Islet precursor cell (in vitro differentiated cells): ENCODE results near the gene ARRB2.

Source experiments
- DNase-seq: peaks from one replicate; pipeline ENCODE4 v3.0.0-alpha.2; 2018

The ARRB2 gene

GRCh38 chr17:4733073-4733531 is 22.7 kb downstream of the ARRB2 start:
- no peak for DNase-seq

DNA sequence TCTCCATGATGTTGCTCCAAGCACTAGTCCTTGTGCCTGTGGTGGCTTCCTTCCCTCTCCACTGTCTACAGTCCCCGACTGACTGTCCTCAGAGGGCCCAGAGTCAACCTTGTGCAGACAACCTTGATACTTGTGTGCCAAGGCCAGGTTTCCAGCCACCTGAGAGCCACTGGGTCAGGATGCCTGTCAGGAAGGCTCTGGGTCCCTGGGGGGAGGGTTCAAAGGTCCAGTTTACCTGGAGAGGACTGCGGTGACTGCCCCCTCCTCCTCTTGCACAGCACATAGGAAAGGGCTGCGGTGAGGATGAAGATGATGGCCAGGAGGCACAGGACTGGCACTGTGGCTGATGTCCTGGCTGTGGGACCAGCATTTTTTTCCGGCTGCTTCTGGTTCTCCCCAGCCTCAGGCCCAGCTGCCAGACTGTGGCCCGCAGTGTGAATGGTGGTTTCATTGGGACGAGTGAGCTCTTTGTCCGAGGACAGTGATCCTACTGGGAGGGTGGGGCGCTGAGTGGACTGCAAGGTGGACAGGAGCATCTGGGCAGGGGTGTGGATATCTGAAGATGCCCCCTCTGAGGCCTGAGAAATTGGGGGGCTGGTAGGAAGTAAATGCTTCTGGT is 24.5 kb downstream of the ARRB2 start:
- DNase-seq = no peak

DNA sequence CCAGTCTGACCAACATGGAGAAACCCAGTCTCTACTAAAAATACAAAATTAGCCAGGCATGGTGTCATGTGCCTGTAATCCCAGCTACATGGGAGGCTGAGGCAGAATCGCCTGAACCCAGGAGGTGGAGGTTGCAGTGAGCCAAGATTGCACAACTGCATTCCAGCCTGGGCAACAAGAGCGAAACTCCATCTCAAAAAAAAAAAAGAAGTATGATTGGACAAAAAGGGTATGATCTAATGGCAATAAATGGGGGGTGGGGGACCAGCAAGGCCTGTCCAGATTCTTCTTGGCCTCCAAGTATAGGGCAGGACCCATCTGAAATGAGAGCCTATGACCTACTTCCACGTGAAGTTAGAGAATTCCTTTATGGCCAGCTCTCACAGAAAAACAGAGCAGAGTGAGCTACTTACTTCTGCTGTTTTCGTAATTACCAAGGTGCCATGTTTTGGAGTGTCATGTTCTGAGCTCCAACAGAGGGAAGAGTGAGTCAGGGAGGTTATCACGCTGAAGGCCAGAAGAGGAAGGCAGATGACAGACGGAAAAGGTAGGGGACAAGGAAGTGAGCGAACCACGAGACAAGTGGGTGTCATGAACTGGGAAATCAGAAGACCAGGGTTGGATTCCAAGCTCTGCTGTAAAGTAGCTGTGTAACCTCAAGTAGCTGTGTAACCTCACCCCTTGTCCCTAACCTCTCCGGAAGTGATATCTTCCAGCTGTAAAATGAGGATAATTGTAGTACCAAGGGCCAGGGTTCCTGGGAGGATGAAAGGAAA is 25.6 kb downstream of the ARRB2 start:
- DNase-seq = no peak

DNA sequence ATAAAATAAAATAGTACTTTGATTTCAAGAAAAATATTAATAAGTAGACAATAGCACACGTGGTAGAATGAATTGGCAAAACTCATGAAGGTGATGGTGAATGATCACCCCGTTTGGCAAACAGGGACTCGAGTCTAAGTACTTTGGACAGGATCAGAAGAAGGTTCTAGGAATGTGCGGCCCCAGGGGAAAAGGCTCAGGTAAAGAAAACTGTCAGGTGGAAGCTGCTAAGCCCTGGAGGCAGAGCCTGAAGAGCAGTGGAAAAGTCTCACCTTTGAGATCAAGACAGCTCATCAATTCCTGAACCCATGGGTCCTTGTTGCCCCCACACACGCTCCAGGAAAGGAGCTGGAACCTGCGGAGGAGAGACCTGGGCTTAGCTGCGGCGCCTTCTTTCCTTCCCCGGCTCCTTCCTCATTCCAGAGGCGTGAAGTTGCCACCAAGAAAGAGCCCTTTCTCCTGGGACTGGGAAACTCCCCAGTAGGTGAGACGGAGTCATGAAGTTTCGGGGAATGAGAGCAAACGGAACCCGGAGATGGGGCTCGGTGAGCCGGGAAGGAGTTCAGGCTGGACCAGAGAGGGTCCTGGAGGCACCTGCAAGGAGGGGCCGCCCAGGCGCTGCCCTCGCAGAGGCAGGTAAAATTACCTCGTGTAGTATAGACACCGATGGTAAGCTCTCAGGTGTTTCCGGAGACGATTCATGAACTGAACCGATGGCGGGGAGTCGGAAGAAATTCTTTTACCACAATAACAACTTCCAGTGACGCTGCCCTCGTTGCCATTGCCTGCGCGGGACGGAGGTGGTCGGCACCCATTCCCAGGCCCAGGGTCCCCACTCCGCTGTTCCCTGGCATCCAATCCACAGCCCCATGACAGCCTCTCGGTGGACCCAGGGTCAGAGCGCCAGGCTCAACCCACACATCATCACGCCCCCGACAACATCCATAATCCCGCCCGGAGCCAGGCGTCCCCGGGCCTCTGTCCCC is 28.0 kb downstream of the ARRB2 start:
- DNase-seq = peak; percentile 60

DNA sequence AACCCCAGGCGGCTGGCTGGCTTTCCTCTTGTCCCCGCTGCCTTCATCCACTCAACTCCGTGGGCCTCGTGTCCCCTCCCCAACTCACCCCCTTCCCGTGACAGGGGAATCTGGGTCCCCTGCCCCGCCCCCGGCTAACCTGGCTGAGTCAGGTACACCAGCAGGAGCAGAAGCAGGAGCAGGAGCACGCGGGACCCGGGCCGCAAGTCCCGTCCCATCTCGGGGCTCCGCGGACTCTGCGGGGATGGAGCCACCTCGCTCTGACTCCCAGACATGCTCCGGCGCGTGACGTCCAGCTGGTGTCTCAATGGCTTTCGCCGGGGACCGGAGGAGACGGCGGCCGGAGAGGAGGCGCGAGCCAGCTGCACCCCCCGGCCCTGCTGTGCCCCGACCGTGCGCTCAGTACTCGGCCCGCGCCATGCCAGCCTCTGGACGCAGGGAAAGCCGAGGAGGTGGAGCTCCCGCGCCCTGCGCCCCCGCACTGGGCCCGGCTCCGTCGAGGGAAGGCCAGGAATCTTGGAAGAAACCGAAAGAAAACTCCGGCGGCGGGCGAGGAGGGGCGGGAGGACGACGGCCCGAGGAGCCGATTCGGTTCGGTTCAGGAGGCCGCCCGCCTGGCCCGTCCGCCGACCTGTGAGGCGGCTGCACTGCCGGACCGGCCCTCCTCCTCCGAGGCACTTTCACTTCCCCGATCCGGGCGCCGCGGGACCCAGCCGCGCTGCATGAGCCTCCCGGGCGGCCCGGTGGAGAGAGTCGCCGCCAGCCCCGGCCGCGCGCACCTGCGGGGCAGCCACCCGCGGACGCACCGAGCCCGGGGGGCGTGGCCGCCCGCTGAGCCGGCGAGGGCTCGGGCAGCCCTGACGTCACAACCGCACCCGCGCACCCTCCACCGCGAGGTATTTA is 28.9 kb downstream of the ARRB2 start, which contains the start of the genes CXCL16 and ZMYND15:
CXCL16 (minus strand) TSS at position 807 of the 903 bp plus-strand sequence; CDS start at position 218, 589 bp downstream.
ZMYND15 (plus strand) TSS at position 712 of the 903 bp plus-strand sequence. CDS start 716 bp downstream, outside the sequence.
- DNase-seq = peak; percentile 66

GRCh38 chr17:4740025-4740351 is 29.6 kb downstream of the ARRB2 start:
- no peak for DNase-seq

DNA sequence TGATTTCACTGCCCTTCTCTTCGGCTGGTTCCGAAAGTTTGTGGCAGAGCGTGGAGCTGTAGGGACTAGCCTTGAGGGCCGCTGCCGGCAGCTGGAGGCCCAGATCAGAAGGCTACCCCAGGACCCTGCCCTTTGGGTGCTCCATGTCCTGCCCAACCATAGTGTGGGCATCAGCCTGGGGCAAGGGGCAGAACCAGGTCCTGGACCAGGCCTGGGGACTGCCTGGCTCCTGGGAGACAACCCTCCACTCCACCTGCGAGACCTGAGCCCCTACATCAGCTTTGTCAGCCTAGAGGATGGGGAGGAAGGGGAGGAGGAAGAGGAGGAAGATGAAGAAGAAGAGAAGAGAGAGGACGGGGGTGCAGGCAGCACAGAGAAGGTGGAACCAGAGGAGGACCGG is 30.2 kb downstream of the ARRB2 start:
- no peak for DNase-seq

GRCh38 chr17:4741544-4741943 is 31.1 kb downstream of the ARRB2 start:
- no peak for DNase-seq

DNA sequence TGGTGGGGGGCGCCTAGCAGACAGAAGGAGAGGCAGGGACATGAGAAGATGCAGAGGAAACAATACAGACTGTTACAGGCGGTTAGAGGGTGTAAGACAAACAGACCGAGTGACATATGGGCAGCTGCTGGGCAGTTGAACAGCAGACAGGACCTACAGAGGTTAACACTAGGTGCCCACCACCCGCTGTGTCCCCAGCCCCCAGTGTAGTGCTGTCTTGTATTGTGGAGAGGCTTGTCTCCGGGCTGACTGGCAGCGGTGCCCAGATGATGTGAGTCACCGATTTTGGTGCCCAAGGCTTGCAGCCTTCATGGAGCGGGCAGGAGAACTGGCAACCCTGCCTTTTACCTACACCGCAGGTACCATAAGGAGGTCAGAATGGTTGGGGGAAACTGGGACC is 31.7 kb downstream of the ARRB2 start:
- no peak for DNase-seq

DNA sequence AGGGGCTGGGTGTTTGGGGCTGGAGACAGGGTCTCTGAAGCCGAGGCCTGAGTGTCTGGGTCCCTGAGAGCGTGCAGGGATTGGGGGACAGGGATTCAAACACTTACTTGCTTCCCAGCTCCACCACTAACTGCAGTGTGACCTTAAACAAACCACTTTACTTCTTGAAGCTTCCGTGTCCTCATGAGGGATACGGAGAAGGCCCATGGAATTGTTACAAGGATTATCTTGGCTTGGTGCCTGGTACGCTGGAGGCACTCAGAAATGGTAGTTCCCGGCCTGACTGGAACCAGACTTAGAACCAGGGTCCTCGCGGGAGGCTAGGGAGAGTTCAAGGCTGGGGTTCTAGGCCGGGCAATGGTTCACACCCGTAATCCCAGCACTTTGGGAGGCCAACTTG is 32.2 kb downstream of the ARRB2 start:
- no peak for DNase-seq

DNA sequence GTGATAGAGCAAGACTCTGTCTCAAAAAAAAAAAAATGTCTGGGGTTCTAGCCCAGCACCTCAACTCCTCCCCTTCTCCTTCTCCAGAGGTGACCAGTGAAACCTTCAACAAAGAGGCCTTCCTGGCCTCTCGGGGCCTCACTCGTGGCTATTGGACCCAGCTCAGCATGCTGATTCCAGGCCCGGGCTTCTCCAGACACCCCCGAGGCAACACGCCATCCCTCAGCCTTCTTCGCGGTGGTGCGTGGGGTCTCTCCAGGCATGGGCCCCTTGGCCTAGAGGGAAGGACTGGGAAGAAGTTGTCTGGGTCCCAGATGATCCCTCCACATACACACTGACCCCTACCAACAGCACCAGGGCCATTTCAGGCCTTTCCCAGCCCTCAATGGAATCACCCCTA is 32.8 kb downstream of the ARRB2 start:
- no peak for DNase-seq

GRCh38 chr17:4743898-4744297 is 33.5 kb downstream of the ARRB2 start:
- no peak for DNase-seq

DNA sequence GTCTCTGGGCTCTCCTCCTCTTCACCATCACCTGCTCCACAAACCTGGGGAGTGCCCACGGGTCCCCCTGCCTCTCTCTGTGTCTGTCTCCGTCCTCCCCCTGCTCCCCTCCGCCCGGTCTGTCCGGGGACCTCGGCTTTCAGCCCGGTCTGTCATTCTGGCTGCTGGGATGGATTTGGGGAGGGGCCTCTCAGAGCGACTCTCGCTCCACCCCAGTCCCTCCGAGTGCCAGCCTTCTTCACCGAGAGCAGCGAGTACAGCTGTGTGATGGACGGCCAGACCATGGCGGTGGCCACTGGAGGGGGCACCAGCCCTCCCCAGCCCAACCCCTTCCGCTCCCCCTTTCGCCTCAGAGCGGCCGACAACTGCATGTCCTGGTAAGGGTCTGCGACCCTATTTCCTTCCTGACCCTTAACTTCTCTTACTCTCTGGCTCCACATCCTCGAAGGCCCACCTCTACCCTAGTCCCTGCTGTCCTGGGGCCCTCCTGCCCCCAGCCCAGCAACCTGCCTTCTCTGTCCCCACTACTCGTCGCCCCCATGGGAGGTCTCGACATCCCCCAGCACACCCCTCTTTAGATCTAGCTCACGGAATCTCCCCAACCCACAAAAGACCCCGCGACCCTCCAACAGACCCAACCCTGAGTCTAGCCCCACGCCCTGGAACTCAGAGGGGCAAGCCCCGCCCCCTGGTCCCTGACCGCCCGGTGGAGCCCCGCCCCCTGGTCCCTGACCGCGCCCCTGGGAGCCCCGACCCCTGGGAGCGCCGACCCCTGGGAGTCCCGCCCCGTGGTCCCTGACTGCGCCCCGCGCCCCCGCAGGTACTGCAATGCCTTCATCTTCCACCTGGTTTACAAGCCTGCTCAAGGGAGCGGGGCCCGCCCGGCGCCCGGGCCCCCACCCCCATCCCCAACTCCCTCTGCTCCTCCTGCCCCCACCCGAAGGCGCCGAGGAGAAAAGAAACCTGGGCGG is 34.9 kb downstream of the ARRB2 start:
- peak; percentile 81 for DNase-seq

DNA sequence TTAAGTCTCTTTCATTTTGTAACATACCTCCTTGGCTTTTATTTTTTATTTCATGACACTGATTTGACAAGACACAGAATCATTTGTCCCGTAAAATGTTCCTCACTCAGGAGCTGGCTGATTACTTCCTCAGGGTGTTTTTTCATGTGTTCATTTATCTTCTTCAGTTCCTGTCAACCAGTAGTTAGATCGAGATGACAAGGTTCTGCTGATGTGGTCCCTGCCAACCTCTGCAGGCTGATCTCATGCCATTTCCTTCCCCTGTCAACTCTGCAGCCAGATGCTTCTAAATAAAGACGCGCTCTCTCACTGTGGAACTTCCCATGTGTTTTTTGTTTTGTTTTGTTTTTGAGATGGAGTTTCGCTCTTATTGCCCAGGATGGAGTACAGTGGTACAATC is 37.4 kb downstream of the ARRB2 start:
- DNase-seq = no peak

DNA sequence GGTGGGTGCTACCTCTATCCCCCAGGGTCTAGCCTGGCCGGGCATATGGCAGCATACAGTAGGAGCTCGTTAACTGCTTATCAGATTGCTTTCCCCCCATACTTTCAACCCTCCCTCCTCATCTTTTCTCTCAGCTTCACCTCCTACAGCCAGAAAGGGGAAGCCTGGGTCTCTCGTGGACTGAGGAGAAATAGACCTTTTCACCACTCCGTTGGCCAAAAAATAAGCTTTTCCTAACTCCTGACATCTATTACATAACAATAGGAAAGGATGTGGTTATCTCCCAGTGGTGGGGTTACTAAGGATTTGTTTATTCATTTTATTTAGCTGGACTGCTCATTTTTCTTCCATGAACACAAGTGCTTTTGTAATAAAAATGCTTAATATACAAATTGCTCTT is 38.3 kb downstream of the ARRB2 start:
- no peak for DNase-seq

- no peak for DNase-seq
These were observed 40.2 kb downstream of the ARRB2 start for GRCh38 chr17:4750606-4751005.

DNA sequence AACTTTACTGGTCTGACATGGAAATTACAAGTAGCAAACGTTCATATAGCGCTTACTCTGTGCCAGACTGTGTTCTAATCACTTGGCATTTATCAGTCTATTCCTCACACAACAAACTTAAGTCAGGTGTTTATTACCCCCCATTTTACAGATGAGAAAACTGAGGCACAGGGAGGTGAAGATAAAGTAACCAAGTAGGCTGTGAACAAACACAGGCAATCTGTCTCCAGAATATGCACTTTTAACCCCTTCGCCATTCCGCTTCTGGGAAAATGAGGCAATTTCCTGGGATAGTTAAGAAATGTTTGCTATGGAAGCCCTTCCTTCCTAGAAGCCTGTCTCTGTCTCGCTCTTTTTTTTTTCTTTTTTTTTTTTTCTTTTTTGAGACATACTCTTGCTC is 41.5 kb downstream of the ARRB2 start:
- no peak for DNase-seq

DNA sequence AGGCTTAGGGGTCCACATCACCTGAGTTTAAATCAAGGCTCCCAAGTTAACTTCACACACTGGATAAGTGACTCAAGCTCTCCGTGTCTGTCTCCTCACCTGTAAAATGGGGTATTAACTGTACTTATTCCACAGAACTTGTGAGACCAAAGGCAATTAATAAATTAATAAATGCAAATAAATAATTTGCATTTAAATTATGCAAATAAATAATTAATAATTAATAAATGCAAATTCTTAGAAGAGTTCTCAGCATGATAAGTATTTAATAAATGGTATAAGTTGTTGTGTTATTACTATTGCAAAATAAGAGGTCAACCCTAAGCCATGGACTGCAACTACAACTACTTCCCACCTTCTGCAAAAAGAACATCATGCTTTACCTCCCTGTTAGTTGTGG is 43.0 kb downstream of the ARRB2 start:
- DNase-seq = no peak

DNA sequence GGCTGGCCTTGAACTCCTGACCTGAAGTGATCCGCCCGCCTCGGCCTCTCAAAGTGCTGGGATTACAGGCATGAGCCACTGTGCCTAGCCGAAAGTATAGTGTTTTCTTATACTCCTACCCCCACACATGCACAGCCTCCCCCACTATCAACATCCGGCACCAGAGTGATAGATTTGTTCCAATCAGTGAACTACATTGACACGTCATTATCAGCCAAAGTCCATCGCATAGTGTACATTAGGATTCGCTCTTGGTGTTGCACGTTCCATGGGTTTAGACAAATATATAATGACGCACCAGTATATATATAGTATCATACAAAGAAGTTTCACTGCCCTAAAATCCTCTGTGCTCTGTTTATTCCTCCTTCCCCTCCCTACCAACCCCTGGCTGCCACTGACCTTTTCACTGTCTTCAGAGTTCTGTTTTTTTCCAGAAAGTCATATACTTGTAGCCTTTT is 49.4 kb downstream of the ARRB2 start:
- DNase-seq = no peak

DNA sequence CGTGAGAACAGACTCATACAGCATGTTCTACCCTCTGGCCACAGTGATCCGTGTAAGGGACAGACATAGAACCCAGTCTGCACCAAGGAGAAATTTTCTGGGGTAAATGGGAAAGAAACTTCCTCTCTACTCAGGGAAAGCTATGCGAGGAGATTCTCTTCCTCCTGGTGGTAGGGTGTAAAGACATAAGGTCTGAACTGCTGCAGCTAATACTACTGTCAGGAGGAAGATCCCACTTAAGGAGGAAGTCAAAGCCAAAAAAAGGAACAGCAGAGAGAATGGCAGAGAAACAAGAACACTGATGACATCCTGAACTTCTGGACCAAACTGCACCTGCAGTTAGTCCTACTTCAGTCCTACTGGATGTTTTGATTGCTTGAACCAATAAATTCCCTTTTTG is 54.2 kb downstream of the ARRB2 start:
- DNase-seq = no peak

GRCh38 chr17:4766201-4766600 is 55.8 kb downstream of the ARRB2 start:
- DNase-seq = no peak
